A204.1 (cell line): ENCODE data around the gene KCNH1.

Source experiments
- FAIRE-seq: peaks from 2 replicates; lab custom pipeline; 2012; peaks lifted over from hg19 to GRCh38; lab: Jason Lieb, UNC

The KCNH1 gene

GRCh38 chr1:210797422-210797821, 336.5 kb downstream of the KCNH1 start:
- no peak for FAIRE-seq

DNA sequence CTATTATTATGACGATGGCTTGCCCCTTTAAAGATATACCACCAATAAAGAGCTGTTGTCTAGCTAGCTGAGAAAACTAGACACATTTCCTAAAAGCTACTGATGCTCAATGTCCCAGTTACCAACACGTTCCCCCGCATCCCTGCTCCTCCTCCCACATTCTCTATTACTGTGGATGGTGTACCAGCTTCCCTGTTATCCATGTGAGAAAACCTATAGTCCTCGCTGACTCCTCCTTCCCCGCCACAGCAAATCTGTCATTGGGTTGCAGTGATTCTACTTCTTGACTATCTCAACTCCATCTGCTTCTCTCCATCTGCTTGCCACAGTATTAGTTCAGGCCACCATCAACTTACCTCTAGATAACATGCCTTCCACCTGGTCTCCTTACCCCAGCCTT, 337.5 kb downstream of the KCNH1 start:
- no peak for FAIRE-seq

- no peak for FAIRE-seq
Observed at GRCh38 chr1:210794445-210794844, 339.5 kb downstream of the KCNH1 start.

- no peak for FAIRE-seq
Observed at GRCh38 chr1:210792250-210793102, 341.5 kb downstream of the KCNH1 start.

DNA sequence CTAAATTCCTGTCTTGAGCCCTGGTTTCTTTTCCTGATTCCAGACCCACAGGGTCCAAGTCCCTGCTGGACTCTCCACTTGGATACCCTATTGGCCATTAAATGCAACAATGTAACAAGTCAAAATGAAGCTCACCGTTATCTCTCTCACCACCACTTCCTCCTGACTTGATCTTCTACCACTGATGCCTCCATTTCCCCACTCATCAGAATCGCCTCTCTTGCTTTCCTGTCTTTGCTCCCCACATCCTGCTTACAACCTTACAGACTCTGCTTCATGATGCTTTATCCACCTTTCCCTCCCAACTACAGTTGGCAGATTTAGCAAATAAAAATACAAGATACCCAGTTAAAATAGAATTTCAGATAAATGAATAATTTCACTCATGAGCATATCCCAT, 343.8 kb downstream of the KCNH1 start:
- FAIRE-seq: no peak

- FAIRE-seq: no peak
Observed at GRCh38 chr1:210787800-210788199, 346.1 kb downstream of the KCNH1 start.

DNA sequence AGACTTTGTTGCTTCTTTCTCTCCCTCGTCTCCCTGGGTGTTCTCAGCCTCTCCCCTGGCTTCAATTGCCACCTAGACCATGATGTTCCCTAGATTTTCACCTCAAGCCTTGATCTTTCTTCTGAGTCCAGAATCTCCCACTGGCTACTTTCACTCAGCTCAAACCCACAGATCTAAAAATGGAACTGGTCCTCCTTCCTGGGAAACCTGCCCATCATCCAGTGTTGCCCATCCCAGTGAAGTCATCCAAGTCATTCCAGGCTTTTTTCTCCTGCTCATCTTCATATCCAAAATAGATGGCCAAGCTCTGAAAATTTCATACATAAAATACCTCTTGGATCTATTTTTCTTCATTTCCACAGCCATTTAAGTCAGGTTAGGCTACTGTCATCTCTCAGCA, 347.4 kb downstream of the KCNH1 start:
- FAIRE-seq: no peak

GRCh38 chr1:210783925-210784324, 350.0 kb downstream of the KCNH1 start:
- no peak for FAIRE-seq

DNA sequence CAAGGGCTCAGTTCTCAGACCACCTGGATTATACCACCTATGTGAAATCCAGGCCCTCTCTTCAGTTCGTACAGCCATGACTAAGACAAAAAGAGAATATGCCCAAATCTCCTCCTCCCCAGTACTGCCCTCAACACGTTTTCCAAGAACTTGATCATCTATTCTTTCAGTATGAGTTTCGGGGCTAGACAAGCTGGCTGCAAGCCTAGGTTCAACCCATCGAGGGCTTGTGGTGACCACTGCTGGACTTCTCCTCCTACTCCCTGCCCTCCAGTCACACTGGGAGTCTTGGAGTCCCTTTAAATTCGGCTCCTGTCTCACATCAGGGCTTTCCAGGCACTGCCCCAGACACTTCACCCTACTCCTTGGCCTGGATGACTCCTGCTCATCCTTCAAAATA, 352.3 kb downstream of the KCNH1 start:
- FAIRE-seq: no peak

DNA sequence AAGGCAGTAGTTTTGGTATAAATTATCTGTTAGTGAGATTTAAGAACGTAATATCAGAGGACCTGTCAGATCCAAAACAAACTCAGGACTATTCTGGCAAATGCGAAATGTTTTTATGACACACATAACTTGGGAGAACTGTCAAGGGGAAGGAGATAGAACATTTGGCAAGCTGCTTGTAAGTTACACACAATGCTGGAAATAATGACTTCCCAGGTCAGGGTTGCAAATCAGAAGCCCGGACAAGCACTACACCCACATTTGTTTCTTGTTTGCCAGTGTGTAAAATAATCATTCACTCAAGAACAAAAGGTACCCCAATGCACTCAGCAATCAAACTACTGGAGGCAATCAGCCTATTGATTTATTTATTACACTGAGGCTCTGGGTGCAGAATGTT, 354.7 kb downstream of the KCNH1 start:
- no peak for FAIRE-seq

- no peak for FAIRE-seq
Observed at GRCh38 chr1:210777914-210778313, 356.0 kb downstream of the KCNH1 start.

- FAIRE-seq: no peak
Observed at GRCh38 chr1:210776712-210777111, 357.2 kb downstream of the KCNH1 start.

- no peak for FAIRE-seq
Observed at GRCh38 chr1:210775289-210775688, 358.7 kb downstream of the KCNH1 start.

- no peak for FAIRE-seq
Observed at GRCh38 chr1:210773450-210773849, 360.5 kb downstream of the KCNH1 start.

GRCh38 chr1:210771131-210771530, 362.8 kb downstream of the KCNH1 start:
- no peak for FAIRE-seq

GRCh38 chr1:210770396-210770984, 363.5 kb downstream of the KCNH1 start:
- no peak for FAIRE-seq

DNA sequence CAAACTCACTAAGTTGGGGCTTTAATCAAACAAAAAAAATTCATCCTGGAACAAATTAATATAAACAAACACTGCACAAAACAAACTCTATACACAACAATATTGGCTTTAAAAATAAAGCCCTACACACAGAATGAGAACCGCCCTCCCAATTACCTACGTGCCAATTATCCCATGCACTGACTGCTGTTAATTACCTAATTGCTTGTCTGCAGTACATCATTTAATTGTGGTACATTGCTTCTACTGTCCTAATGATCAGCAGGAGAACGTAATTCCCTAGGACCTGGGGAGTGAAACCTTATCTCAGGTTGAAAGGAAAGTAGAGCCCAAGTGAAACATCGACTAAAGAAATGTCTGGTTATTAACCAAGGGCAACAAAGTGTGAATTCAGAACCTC, 364.5 kb downstream of the KCNH1 start:
- FAIRE-seq: no peak

GRCh38 chr1:210764536-210764935, 369.4 kb downstream of the KCNH1 start:
- FAIRE-seq: no peak

GRCh38 chr1:210758761-210759160, 375.2 kb downstream of the KCNH1 start:
- FAIRE-seq: no peak

GRCh38 chr1:210758261-210758660, 375.7 kb downstream of the KCNH1 start:
- FAIRE-seq: no peak

- FAIRE-seq: no peak
Observed at GRCh38 chr1:210757677-210758076, 376.3 kb downstream of the KCNH1 start.

DNA sequence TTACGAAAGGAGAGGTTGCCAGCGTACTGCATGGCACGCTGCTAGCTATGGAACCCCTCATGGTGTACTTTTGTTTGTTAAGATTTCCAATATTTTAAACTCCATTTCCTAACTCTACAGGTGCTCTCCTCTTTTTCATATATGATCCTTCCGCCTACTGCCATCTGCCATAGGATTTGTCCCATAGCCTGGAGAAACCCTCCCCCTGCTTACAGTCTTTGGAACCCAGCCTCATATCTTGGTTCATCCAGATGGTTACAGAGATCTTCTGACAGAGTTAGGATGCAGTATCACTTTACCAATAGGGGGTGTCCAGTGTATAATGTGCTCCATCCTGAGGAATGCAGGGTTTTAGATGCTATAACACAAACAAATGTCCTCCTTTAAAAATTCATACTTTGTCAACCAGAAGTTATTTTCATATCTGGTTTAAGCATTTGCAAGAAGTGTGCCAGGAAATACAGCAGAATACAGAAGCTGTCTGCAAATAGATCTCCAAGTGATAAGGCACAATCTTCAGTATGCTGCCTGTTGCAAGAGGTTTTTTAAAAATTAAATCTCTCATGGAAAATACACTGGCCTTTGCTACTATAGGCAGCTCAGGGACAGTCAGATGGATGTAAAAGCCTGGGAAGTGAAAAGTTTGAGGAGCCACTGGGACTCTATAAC, 377.8 kb downstream of the KCNH1 start:
- FAIRE-seq: no peak

DNA sequence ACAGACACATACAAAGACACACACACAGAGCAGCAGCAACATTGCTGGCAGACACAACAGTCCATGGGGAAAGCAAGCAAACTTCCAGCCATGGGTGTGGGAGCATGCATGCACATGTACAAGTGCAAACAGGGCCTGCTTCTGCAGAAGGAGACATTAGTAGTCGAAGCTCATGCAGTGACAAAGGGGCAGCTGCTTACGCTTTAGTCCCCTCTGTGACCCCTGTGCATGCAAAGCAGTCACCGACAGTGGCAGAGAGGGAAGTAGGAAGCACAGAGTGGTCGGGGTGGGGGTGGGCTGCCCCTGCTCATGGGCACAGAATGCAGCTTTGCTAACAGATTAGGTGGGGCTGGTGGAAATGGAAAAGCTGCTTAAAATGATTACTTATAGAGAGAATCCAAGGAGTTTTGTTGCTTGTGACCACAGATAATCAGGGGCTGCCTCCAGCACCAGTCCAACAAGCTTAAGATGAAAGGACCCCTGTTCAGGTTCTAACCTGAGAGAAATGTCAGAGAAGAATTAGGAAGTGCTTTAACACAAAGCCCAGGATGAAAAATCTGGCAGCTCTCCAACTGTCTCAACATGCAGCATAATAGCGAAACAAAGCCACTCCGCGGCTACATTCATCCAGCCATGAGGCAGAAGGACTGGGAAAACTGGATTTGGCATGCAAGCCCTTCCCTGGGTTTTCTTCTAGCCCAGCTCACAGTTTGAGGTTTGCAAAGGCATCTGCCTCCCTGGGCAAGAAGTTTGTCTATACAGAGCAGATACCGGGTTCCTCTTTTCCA, 378.9 kb downstream of the KCNH1 start:
- FAIRE-seq: no peak
